ENCODE results near the gene GLI1.

DNA sequence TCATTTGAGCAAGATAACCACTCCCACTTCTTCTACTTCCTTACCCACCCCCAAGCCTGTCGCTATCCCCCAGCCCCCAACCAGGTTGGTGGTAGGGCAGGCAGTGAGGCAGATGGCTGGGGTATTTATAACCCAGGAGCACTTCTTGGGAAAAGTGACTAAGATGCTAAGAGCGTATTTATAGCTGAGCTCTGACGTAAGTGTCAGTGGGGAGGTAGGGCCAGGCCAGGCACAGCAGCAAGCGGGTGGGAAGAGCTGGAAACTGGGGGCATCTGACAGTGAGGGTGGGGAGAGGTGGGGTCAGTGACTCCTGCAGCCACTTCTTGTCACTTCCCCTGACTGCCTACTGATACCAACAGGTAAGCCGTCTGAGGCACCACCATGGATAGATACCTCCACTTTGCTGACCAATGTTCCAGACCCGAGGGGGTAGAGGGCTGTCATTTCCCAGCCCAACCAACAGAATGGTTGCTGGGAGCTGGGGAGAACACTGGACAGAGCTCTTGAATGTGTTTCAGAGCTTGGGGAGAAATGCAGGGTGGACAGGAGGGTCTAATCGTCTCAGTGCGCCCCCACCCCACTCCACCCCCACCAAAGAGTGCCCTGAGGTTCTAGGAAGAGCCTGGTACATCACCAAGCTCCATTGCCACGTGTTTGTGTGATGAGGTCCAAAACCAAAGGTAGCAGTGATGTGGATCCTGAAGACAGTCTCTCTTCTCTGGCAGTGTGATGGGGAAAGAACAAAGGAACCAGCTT is 7.2 kb upstream of the GLI1 start:
- TF ChIP-seq POLR2AphosphoS5 (IDR thresholded peaks at IDR 0.05): peak; percentile 45 to 49
- no peak for TF ChIP-seq EP300 (IDR thresholded peaks at IDR 0.05)
- TF ChIP-seq POLR2A (IDR thresholded peaks at IDR 0.05; ENCODE audit: low read depth): no peak

Data from esophagus muscularis mucosa (tissue), 3 donors.